HepG2 (cell line): ENCODE results near the gene LIN28B. TPM values are rescaled to one million over a fixed set of nuclear protein-coding genes. Genes with fewer than 3 reads are reported as not detected.

ENCODE experiments used
- ATAC-seq: fragments of 200-7000 bp; cut with Tn5 transposase; 3 replicates; pipeline ENCODE4 v1.9.1; 2020; ENCODE audit warnings: mild to moderate bottlenecking, moderate library complexity
- BruUV-seq: library from RNA; stranded (reverse); fragments of 400-500 nt; replicated peaks from 2 replicates; lab custom pipeline; 2021; lab: Mats Ljungman, UMichigan
- CTCF ChIA-PET: fragments of 300-600 bp; formaldehyde crosslinking; extraction: SDS; loops from one replicate; lab custom pipeline; 2021; ENCODE audit warnings: low total read pairs, inconsistent platforms, low intra/inter-chr PET ratio; lab: Yijun Ruan, JAX
- POLR2A ChIA-PET: fragments of 350-600 bp; sonication (Branson Sonifier 250); formaldehyde crosslinking; loops from one replicate; lab custom pipeline; 2020; ENCODE audit warnings: antibody characterized with exemption, inconsistent platforms; lab: Yijun Ruan, JAX
- DNase-seq: peaks from one replicate; pipeline ENCODE4 v3.0.0-alpha.2; 2015; ENCODE audit warnings: low spot score
- FAIRE-seq: peaks from 3 replicates; lab custom pipeline; 2011; peaks lifted over from hg19 to GRCh38; lab: Jason Lieb, UNC
- H2AFZ ChIP-seq: one replicate; pipeline ENCODE4 v1.6.1; 2011; ENCODE audit warnings: low read length, inconsistent platforms
- H3K27ac ChIP-seq: fragments of 300-600 bp; 3 replicates; pipeline ENCODE4 v1.8.0; 2011; ENCODE audit warnings: mixed run types, mild to moderate bottlenecking, mixed read lengths, low read length, inconsistent platforms; ENCODE audit not compliant: insufficient read depth; ENCODE audit errors: extremely low read length
- H3K27me3 ChIP-seq, 2 experiments: fragments of 200-600 bp in 1 of 2; 2 replicates in 1 of 2; 3 replicates in 1 of 2; pipeline versions ENCODE4 v1.6.0 to v1.8.0; 2011; ENCODE audit warnings: low read length in 2 of 2, mild to moderate bottlenecking in 2 of 2, moderate library complexity in 2 of 2, inconsistent platforms in 1 of 2; ENCODE audit not compliant: insufficient read depth in 2 of 2, control insufficient read depth in 1 of 2
- H3K36me3 ChIP-seq, 2 experiments: fragments of 200-600 bp in 1 of 2; replicated peaks in 1 of 2; 2 replicates in 1 of 2; 3 replicates in 1 of 2; pipeline versions ENCODE4 v1.5.1 to v1.8.0; 2011; ENCODE audit warnings: low read length in 2 of 2, inconsistent platforms in 1 of 2; ENCODE audit not compliant: insufficient read depth in 2 of 2, control insufficient read depth in 1 of 2
- H3K4me1 ChIP-seq: 2 replicates; pipeline ENCODE4 v1.5.1; 2012; ENCODE audit warnings: low read length, inconsistent platforms; ENCODE audit not compliant: insufficient read depth
- H3K4me2 ChIP-seq: 2 replicates; pipeline ENCODE4 v1.6.0; 2011; ENCODE audit warnings: low read depth, low read length, inconsistent platforms
- H3K4me3 ChIP-seq, 3 experiments: fragments of 200-600 bp in 1 of 3; sonication (generic), shearing (Covaris generic) in 1 of 3; replicated peaks in 1 of 3; 2 replicates each; pipeline ENCODE4 v1.5.1; 2011 to 2016; ENCODE audit warnings: low read length in 3 of 3, inconsistent platforms in 2 of 3, low read depth in 2 of 3, mild to moderate bottlenecking in 2 of 3, control low read depth in 1 of 3, mixed read lengths in 1 of 3; ENCODE audit not compliant: insufficient read depth in 1 of 3
- H3K79me2 ChIP-seq: one replicate; pipeline ENCODE4 v1.6.1; 2011; ENCODE audit warnings: low read length, inconsistent platforms; ENCODE audit not compliant: insufficient read depth
- H3K9ac ChIP-seq: 2 replicates; pipeline ENCODE4 v1.6.0; 2011; ENCODE audit warnings: mild to moderate bottlenecking, low read depth, low read length, inconsistent platforms; ENCODE audit not compliant: insufficient read depth
- H3K9me3 ChIP-seq: 2 replicates; pipeline ENCODE4 v1.5.1; 2012; ENCODE audit warnings: mild to moderate bottlenecking, low read length
- H4K20me1 ChIP-seq: 2 replicates; pipeline ENCODE4 v1.6.0; 2011; ENCODE audit warnings: inconsistent platforms, mild to moderate bottlenecking, low read length, moderate library complexity; ENCODE audit not compliant: insufficient read depth
- AHR ChIP-seq: IDR thresholded peaks from 2 replicates; pipeline ENCODE4 v1.6.1; 2018; ENCODE audit warnings: missing genetic modification reagents, missing compliant biosample characterization
- ATRX ChIP-seq: sonication (generic); formaldehyde crosslinking; IDR thresholded peaks from 2 replicates; pipeline ENCODE4 v1.4.0; 2020; ENCODE audit warnings: missing genetic modification reagents, borderline replicate concordance
- BRD4 ChIP-seq: sonication (generic); formaldehyde crosslinking; IDR thresholded peaks from 2 replicates; pipeline ENCODE4 v1.4.0; 2020; ENCODE audit warnings: missing genetic modification reagents
- FOXJ3 ChIP-seq: sonication (generic); formaldehyde crosslinking; IDR thresholded peaks from 2 replicates; pipeline ENCODE4 v1.4.0; 2020; ENCODE audit warnings: missing genetic modification reagents, mild to moderate bottlenecking, borderline replicate concordance
- JARID2 ChIP-seq: sonication (generic); formaldehyde crosslinking; IDR thresholded peaks from 2 replicates; pipeline ENCODE4 v1.8.1; 2023; ENCODE audit warnings: missing genetic modification reagents, inconsistent platforms; ENCODE audit not compliant: insufficient replicate concordance
- MIXL1 ChIP-seq: IDR thresholded peaks from 2 replicates; pipeline ENCODE4 v1.6.1; 2016
- NPAS2 ChIP-seq: sonication (generic); formaldehyde crosslinking; IDR thresholded peaks from 2 replicates; pipeline ENCODE4 v1.8.0; 2022; ENCODE audit warnings: mild to moderate bottlenecking, missing genetic modification reagents, borderline replicate concordance
- PITX1 ChIP-seq: sonication (generic); formaldehyde crosslinking; IDR thresholded peaks from 2 replicates; pipeline ENCODE4 v1.5.1; 2020; ENCODE audit warnings: mild to moderate bottlenecking, missing genetic modification reagents
- TRIM24 ChIP-seq: sonication (generic); formaldehyde crosslinking; IDR thresholded peaks from 2 replicates; pipeline ENCODE4 v1.8.0; 2022; ENCODE audit warnings: mild to moderate bottlenecking, missing genetic modification reagents
- U2AF1 ChIP-seq: fragments of 200-400 bp; formaldehyde crosslinking; optimal IDR thresholded peaks from 2 replicates; pipeline ENCODE3; 2017; ENCODE audit warnings: mild to moderate bottlenecking, low read depth, low read length
- ZBTB10 ChIP-seq: sonication (generic); formaldehyde crosslinking; IDR thresholded peaks from 2 replicates; pipeline ENCODE4 v1.4.0; 2020; ENCODE audit warnings: missing genetic modification reagents, borderline replicate concordance
- ZKSCAN5 ChIP-seq: sonication (generic); formaldehyde crosslinking; IDR thresholded peaks from 2 replicates; pipeline ENCODE4 v1.5.1; 2020; ENCODE audit warnings: mild to moderate bottlenecking, missing genetic modification reagents
- ZKSCAN8 ChIP-seq: IDR thresholded peaks from 2 replicates; pipeline ENCODE4 v1.6.1; 2016; ENCODE audit warnings: borderline replicate concordance, missing genetic modification reagents, missing compliant biosample characterization
- ZNF235 ChIP-seq: sonication (generic); formaldehyde crosslinking; IDR thresholded peaks from 2 replicates; pipeline ENCODE4 v1.8.1; 2023; ENCODE audit warnings: mild to moderate bottlenecking, missing genetic modification reagents, borderline replicate concordance
- ZNF263 ChIP-seq: sonication (generic); formaldehyde crosslinking; IDR thresholded peaks from 2 replicates; pipeline ENCODE4 v1.4.0; 2020; ENCODE audit warnings: missing genetic modification reagents
- ZNF572 ChIP-seq: sonication (generic); formaldehyde crosslinking; IDR thresholded peaks from 2 replicates; pipeline ENCODE4 v1.5.1; 2020; ENCODE audit warnings: mild to moderate bottlenecking, missing genetic modification reagents
- WGBS: methylation state at CpG from one replicate; pipeline ENCODE4 v1.1.6; 2017; ENCODE audit warnings: low lambda C conversion rate; 5-methylcytosine and 5-hydroxymethylcytosine counted together
- in situ Hi-C: cut with HindIII; loops from 2 replicates; pipeline ENCODE4 v1.10.0; 2017; ENCODE audit warnings: low pct_unique_long_range_greater_than_20kb; ENCODE audit not compliant: extremely low pct_ligation_motif_present
- intact Hi-C: fragments of 100-400 bp; cut with micrococcal nuclease; formaldehyde crosslinking; loops from one replicate; pipeline ENCODE4 v1.10.0; 2022; ENCODE audit not compliant: unreplicated experiment
- polyA plus RNA-seq, 8 experiments: library from polyadenylated mRNA; depleted of rRNA in 3 of 8; stranded (reverse) in 7 of 8; unstranded in 1 of 8; fragments of >200 nt; fragmentation: Illumina TruSeq in 4 of 8; extraction: Trizol in 4 of 8; gene quantifications; 2 replicates each; pipeline versions ENCODE4 v1.2.1 to v1.2.3, GENCODE V29; 2011 to 2016; ENCODE audit warnings: low read depth in 4 of 8, missing spikeins in 1 of 8, mixed read lengths in 1 of 8; ENCODE audit not compliant: insufficient read depth in 1 of 8
- total RNA-seq, 5 experiments: library from RNA; depleted of rRNA; stranded (reverse); fragments of >200 nt; fragmentation: Illumina TruSeq; extraction: Trizol; gene quantifications; 2 replicates each; pipeline ENCODE4 v1.2.3, GENCODE V29; 2016; ENCODE audit warnings: low read depth in 1 of 5
- TF ChIP-seq, protein P1 (sequence below): sonication (generic); formaldehyde crosslinking; IDR thresholded peaks from 2 replicates; pipeline ENCODE4 v1.8.1; 2023; ENCODE audit warnings: missing genetic modification reagents, inconsistent platforms, borderline replicate concordance

LIN28B gene
- total and polyA plus RNA-seq, 2 of the 13 experiments (the other 11 are each of a cell fraction or from before 2014, with no cell fraction given) = 14.5 to 56.8 TPM

DNA sequence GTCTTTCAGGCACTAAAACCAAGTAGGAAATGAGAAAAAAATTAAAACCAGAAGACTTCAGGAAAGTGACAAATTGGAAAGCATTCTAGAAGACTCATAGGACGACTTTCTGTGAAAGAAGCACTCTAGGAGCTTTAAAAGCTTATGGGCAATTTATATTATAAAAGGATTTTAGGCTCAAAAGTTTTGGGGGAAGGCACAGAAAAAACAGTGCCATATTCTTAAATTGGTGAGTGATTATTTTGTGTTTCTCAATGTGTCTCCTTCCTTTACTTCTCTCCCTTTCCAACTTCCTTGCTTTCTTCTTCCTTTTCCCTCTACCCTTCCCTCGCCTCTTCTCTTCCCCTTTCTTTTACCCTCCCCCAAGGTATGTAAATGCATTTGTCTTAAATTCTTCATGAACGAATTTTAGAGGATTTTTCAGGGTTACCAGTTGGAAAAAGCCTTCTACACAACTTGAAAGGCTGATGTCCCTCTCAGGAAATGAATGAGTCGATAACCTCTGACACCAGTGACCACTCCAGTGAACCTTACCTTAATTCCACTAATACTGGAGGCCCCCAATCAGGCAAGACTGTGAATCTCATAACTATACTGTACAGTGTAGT, 2.6 kb upstream of the LIN28B start (continued):
- TF ChIP-seq MIXL1 (CRISPR knock-in tag) = peak; percentile 91

GRCh38 chr6:104955491-104955890, 1.4 kb upstream of the LIN28B start:
- no TSS peak for BruUV-seq
- in situ Hi-C loops (no loop called here), intact Hi-C loops (loop anchor here (2.0 to 10.0 kb wide), 2 partner anchors 15 to 449 kb away; partner anchors contain the start of gene PREP)
- Histone ChIP-seq H3K4me1 (peaks cover 29% of the 10 kb centered on the region), H2AFZ (no peak overlapping the region), H4K20me1 (no peaks in the 10 kb centered on the region), H3K27me3 (no peaks in the 10 kb centered on the region; a peak in 2 of 5 replicates), H3K4me2 (peak overlapping the region; percentile 76), H3K79me2 (peaks cover 32% of the 10 kb centered on the region), H3K9ac (peak overlapping the region; percentile 84), H3K27ac (peak overlapping the region; percentile 90), H3K9me3 (no peaks in the 10 kb centered on the region), H3K4me3 (peak overlapping the region; percentile 70 to 89 (median 72); a peak in 5 of 6 replicates)
- ATAC-seq (no peak), FAIRE-seq (no peak), DNase-seq (no peak)
- ChIA-PET CTCF (interaction anchor here (1.4 kb wide), 1 partner anchor 14 kb away, joined by 5 read pairs; no protein-coding TSS in a partner anchor), POLR2A (interaction anchor here (0.7 to 1.8 kb wide), 3 partner anchors 15 to 95 kb away, joined by 3 to 5 read pairs (median 3); no protein-coding TSS in a partner anchor)
- TF ChIP-seq ZNF235 (CRISPR knock-in tag) (no peak), BRD4 (CRISPR knock-in tag) (no peak), AHR (CRISPR knock-in tag) (no peak), U2AF1 (no peak), ZBTB10 (no peak), FOXJ3 (no peak), ZNF263 (CRISPR knock-in tag) (no peak), JARID2 (CRISPR knock-in tag) (no peak), ATRX (CRISPR knock-in tag) (no peak), ZNF572 (no peak), NPAS2 (CRISPR knock-in tag) (no peak), TRIM24 (CRISPR knock-in tag) (no peak), ZKSCAN5 (CRISPR knock-in tag) (no peak), PITX1 (CRISPR knock-in tag) (no peak), ZKSCAN8 (CRISPR knock-in tag) (no peak)
- TF ChIP-seq, protein P1, sequence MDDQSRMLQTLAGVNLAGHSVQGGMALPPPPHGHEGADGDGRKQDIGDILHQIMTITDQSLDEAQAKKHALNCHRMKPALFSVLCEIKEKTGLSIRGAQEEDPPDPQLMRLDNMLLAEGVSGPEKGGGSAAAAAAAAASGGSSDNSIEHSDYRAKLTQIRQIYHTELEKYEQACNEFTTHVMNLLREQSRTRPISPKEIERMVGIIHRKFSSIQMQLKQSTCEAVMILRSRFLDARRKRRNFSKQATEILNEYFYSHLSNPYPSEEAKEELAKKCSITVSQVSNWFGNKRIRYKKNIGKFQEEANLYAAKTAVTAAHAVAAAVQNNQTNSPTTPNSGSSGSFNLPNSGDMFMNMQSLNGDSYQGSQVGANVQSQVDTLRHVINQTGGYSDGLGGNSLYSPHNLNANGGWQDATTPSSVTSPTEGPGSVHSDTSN = no peak
- TF ChIP-seq, all 625 proteins: peak for 0
- no peaks in the 10 kb centered on the region for H3K36me3 ChIP-seq
- 14% methylated on average over 5 of the region's 5 CpGs for WGBS
